ENCODE results near the gene ZBTB7B.
A peak's percentile ranks its signal among the peaks of the same experiment; 100 is the strongest.
"Not testable (repeated sequence)": the region's sequence is repeated elsewhere in the genome, so short reads cannot be mapped to it uniquely, and the experiment has no call there.

The ZBTB7B gene

GRCh38 chr1:154989195-154989860 lies 13.3 kb upstream of the ZBTB7B start:
- no peak for DNase-seq

- DNase-seq, result no peak
Observed at GRCh38 chr1:154990276-154990675, 12.3 kb upstream of the ZBTB7B start.

- DNase-seq, result no peak
Observed at GRCh38 chr1:154992721-154993571, 9.7 kb upstream of the ZBTB7B start.

- no peak for DNase-seq
Observed at GRCh38 chr1:154993572-154994268, 8.9 kb upstream of the ZBTB7B start, which contains the start of gene LENEP. TSS of gene LENEP (plus strand) at chr1:154993586. CDS start at chr1:154993608, 22 bp downstream.

- no peak for DNase-seq
Observed at GRCh38 chr1:154994269-154994587, 8.4 kb upstream of the ZBTB7B start.

GRCh38 chr1:154994591-154994990 lies 8.0 kb upstream of the ZBTB7B start:
- DNase-seq, result no peak

- DNase-seq, result not testable (repeated sequence)
Observed at GRCh38 chr1:154995301-154995983, 7.2 kb upstream of the ZBTB7B start.

- DNase-seq, result no peak
Observed at GRCh38 chr1:154996966-154997701, 5.5 kb upstream of the ZBTB7B start.

GRCh38 chr1:154998201-154998780 lies 4.3 kb upstream of the ZBTB7B start:
- DNase-seq, result no peak

- peak; percentile 72 for DNase-seq
Observed at GRCh38 chr1:154998818-154999570, 3.6 kb upstream of the ZBTB7B start.

GRCh38 chr1:154999571-155000410 lies 2.8 kb upstream of the ZBTB7B start:
- peak; percentile 75 for DNase-seq

- no peak for DNase-seq
Observed at GRCh38 chr1:155000411-155000725, 2.2 kb upstream of the ZBTB7B start.

- peak; percentile 92 for DNase-seq
Observed at GRCh38 chr1:155000726-155001424, 1.7 kb upstream of the ZBTB7B start.

GRCh38 chr1:155001425-155001674 lies 1.3 kb upstream of the ZBTB7B start:
- no peak for DNase-seq

- peak; percentile 99 for DNase-seq
Observed at GRCh38 chr1:155001675-155002463, 733 bp upstream of the ZBTB7B start.

- peak; percentile 56 for DNase-seq
Observed at GRCh38 chr1:155003227-155003765, 694 bp downstream of the ZBTB7B start.

- peak; percentile 40 for DNase-seq
Observed at GRCh38 chr1:155003766-155004351, 1.3 kb downstream of the ZBTB7B start.

- no peak for DNase-seq
Observed at GRCh38 chr1:155004352-155005075, 1.9 kb downstream of the ZBTB7B start.

Measured in NCI-H146 (cell line).